Panc1 (cell line): ENCODE measurements around the gene KIAA0408. TPM values are rescaled to one million over a fixed set of nuclear protein-coding genes. Genes with fewer than 3 reads are reported as not detected.

Experiments used
- ATAC-seq: fragments of 200-7000 bp; cut with Tn5 transposase; 2 replicates; pipeline ENCODE4 v1.9.1; 2020; ENCODE audit warnings: mild to moderate bottlenecking, moderate library complexity
- BruUV-seq: library from RNA; stranded (reverse); fragments of 400-500 nt; replicated peaks from 2 replicates; lab custom pipeline; 2021; lab: Mats Ljungman, UMichigan
- CTCF ChIA-PET: fragments of 300-600 bp; sonication (Branson Sonifier 250); formaldehyde crosslinking; loops from one replicate; lab custom pipeline; 2022; ENCODE audit warnings: antibody characterized with exemption; lab: Charles Lee
- POLR2A ChIA-PET: fragments of 300-600 bp; sonication (Branson Sonifier 250); formaldehyde crosslinking; loops from one replicate; lab custom pipeline; 2022; ENCODE audit warnings: antibody characterized with exemption; lab: Charles Lee
- DNase-seq: peaks from one replicate; pipeline ENCODE4 v3.0.0-alpha.2; 2010; ENCODE audit warnings: low read depth, low spot score
- H3K27ac ChIP-seq: 2 replicates; pipeline ENCODE4 v1.5.1; 2011; ENCODE audit warnings: mild to moderate bottlenecking, low read length, inconsistent platforms
- H3K27me3 ChIP-seq: fragments of 200-500 bp; sonication (Bioruptor generic); 2 replicates; pipeline ENCODE4 v1.6.0; 2014; ENCODE audit warnings: low read length, inconsistent platforms; ENCODE audit not compliant: control insufficient read depth, insufficient read depth
- H3K36me3 ChIP-seq: fragments of 200-500 bp; sonication (Bioruptor generic); 2 replicates; pipeline ENCODE4 v1.5.1; 2014; ENCODE audit warnings: inconsistent platforms, mild to moderate bottlenecking, low read length, moderate library complexity; ENCODE audit not compliant: control insufficient read depth, insufficient read depth
- H3K4me1 ChIP-seq: 2 replicates; pipeline ENCODE4 v1.5.1; 2011; ENCODE audit warnings: inconsistent platforms, mild to moderate bottlenecking, low read length, moderate library complexity; ENCODE audit not compliant: control insufficient read depth, insufficient read depth
- H3K4me3 ChIP-seq, 2 experiments: 2 replicates each; pipeline ENCODE4 v1.5.1; 2011 to 2012; ENCODE audit warnings: low read depth in 2 of 2, low read length in 2 of 2, mild to moderate bottlenecking in 2 of 2, inconsistent platforms in 1 of 2, moderate library complexity in 1 of 2
- H3K9me3 ChIP-seq: fragments of 200-500 bp; sonication (Bioruptor generic); 2 replicates; pipeline ENCODE4 v1.5.1; 2014; ENCODE audit warnings: low read depth, mild to moderate bottlenecking, inconsistent platforms, low read length, moderate library complexity; ENCODE audit not compliant: control insufficient read depth, insufficient read depth
- POLR2AphosphoS5 ChIP-seq: IDR thresholded peaks from 2 replicates; pipeline ENCODE4 v1.6.1; 2012; ENCODE audit warnings: mild to moderate bottlenecking, low read depth, low read length, moderate library complexity
- SIN3A ChIP-seq: IDR thresholded peaks from 2 replicates; pipeline ENCODE4 v1.6.1; 2012; ENCODE audit warnings: low read depth, mild to moderate bottlenecking, low read length, moderate library complexity, borderline replicate concordance; ENCODE audit not compliant: insufficient read depth
- TCF7L2 ChIP-seq: IDR thresholded peaks from 2 replicates; pipeline ENCODE4 v1.6.1; 2011; ENCODE audit warnings: mild to moderate bottlenecking, low read depth, low read length, inconsistent platforms
- in situ Hi-C: cut with HindIII; loops from 2 replicates; pipeline ENCODE4 v1.10.0; 2016; ENCODE audit warnings: low sequenced_read_pairs, low pct_unique_long_range_greater_than_20kb
- intact Hi-C: fragments of 100-400 bp; cut with micrococcal nuclease; formaldehyde crosslinking; loops from one replicate; pipeline ENCODE4 v1.10.0; 2022; ENCODE audit not compliant: unreplicated experiment
- total RNA-seq: library from RNA; stranded (reverse); gene quantifications from one replicate; pipeline ENCODE4 v1.2.1, GENCODE V29; 2021; ENCODE audit not compliant: unreplicated experiment
- TF ChIP-seq, protein P1 (sequence below), 2 experiments: IDR thresholded peaks; 2 replicates each; pipeline ENCODE4 v1.6.1; 2011 to 2012; ENCODE audit warnings: low read depth in 2 of 2, control low read depth in 1 of 2, low read length in 1 of 2, mild to moderate bottlenecking in 1 of 2, moderate library complexity in 1 of 2; ENCODE audit not compliant: insufficient read depth in 1 of 2
- TF ChIP-seq, protein P2 (sequence below): fragments of 450-650 bp; IDR thresholded peaks from 2 replicates; pipeline ENCODE4 v1.5.1; 2017; ENCODE audit warnings: mild to moderate bottlenecking

Gene KIAA0408
- total RNA-seq, 1 experiment from 2014 or later: 0.90 TPM

DNA sequence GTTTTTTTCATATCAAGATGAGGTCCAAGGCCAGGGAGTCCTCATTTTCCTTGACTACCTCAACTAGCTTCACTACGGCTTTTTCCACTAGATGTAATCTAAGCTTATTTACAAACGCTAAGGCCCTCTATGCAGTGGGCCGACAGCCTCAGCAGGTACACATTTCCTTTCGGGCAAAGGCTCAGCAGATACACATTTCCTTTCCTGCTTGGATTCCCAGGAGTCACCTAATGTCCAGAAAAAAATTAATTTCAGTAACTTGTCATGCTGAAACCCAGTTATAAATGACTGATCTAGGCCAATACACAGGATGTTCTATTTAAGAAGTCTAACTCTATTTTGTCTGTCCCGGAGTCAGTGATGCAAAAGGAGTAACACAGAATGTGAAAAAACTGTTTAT lies 7.2 kb upstream of the KIAA0408 start:
- no peaks in the 10 kb centered on the region for H3K36me3 ChIP-seq
- no peaks in the 10 kb centered on the region for H3K4me1 ChIP-seq
- ATAC-seq (no peak), DNase-seq (no peak)
- CTCF ChIA-PET: interaction anchor here (0.7 to 1.3 kb wide), 3 partner anchors 36 to 615 kb away, joined by 3 to 10 read pairs (median 8); no protein-coding TSS in a partner anchor
- intact Hi-C loops (loop anchor here (10.0 kb wide), 1 partner anchor 178 kb away; no protein-coding TSS in a partner anchor), in situ Hi-C loops (no loop called here)
- no peak overlapping the region for H3K27ac ChIP-seq
- no TSS peak for BruUV-seq
- TF ChIP-seq, protein P1, sequence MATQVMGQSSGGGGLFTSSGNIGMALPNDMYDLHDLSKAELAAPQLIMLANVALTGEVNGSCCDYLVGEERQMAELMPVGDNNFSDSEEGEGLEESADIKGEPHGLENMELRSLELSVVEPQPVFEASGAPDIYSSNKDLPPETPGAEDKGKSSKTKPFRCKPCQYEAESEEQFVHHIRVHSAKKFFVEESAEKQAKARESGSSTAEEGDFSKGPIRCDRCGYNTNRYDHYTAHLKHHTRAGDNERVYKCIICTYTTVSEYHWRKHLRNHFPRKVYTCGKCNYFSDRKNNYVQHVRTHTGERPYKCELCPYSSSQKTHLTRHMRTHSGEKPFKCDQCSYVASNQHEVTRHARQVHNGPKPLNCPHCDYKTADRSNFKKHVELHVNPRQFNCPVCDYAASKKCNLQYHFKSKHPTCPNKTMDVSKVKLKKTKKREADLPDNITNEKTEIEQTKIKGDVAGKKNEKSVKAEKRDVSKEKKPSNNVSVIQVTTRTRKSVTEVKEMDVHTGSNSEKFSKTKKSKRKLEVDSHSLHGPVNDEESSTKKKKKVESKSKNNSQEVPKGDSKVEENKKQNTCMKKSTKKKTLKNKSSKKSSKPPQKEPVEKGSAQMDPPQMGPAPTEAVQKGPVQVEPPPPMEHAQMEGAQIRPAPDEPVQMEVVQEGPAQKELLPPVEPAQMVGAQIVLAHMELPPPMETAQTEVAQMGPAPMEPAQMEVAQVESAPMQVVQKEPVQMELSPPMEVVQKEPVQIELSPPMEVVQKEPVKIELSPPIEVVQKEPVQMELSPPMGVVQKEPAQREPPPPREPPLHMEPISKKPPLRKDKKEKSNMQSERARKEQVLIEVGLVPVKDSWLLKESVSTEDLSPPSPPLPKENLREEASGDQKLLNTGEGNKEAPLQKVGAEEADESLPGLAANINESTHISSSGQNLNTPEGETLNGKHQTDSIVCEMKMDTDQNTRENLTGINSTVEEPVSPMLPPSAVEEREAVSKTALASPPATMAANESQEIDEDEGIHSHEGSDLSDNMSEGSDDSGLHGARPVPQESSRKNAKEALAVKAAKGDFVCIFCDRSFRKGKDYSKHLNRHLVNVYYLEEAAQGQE (IDR thresholded peaks at IDR 0.05; ENCODE audit: insufficient read depth in 1 of 2, low read depth in 2 of 2, low read length in 1 of 2): no peak
- TF ChIP-seq, protein P2, sequence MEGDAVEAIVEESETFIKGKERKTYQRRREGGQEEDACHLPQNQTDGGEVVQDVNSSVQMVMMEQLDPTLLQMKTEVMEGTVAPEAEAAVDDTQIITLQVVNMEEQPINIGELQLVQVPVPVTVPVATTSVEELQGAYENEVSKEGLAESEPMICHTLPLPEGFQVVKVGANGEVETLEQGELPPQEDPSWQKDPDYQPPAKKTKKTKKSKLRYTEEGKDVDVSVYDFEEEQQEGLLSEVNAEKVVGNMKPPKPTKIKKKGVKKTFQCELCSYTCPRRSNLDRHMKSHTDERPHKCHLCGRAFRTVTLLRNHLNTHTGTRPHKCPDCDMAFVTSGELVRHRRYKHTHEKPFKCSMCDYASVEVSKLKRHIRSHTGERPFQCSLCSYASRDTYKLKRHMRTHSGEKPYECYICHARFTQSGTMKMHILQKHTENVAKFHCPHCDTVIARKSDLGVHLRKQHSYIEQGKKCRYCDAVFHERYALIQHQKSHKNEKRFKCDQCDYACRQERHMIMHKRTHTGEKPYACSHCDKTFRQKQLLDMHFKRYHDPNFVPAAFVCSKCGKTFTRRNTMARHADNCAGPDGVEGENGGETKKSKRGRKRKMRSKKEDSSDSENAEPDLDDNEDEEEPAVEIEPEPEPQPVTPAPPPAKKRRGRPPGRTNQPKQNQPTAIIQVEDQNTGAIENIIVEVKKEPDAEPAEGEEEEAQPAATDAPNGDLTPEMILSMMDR: no peak
- no peak for TF ChIP-seq SIN3A
- TF ChIP-seq TCF7L2: no peak
- no peak for TF ChIP-seq POLR2AphosphoS5
- H3K9me3 ChIP-seq: no peaks in the 10 kb centered on the region
- H3K4me3 ChIP-seq: no peak overlapping the region
- H3K27me3 ChIP-seq: no peaks in the 10 kb centered on the region
- POLR2A ChIA-PET: no interaction called here

DNA sequence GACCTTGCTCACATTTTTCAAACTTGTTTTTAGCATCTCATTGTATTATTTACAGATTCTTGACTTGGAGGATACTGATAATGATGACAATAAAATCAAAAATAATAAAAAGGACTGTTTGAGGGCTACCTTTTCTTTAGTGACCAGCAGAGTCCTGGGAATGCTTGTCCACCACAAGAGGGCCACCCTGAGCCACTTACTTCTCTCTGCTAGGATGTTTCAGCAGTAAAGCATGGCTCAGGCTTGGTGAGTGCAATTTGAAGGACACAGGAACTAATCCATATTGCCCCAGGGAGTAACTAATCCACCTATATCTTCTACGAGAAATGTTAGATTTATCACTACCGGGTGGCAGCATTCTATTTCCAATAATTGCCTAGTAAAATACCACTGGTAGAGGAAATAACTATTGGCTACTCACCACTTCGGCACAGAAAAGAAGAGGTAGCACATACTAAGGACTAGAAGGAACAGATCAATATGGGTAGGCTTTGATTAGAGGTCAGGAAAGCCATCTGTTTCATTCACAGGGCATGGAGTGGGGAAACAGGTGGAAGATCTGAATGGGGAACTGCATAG lies 5.8 kb upstream of the KIAA0408 start:
- ATAC-seq (peak; percentile 96), DNase-seq (peak; percentile 52)
- intact Hi-C loops: loop anchor here (1.0 to 10.0 kb wide), 3 partner anchors 74 to 180 kb away; no protein-coding TSS in a partner anchor
- Histone ChIP-seq H3K4me3 (no peak overlapping the region), H3K9me3 (no peaks in the 10 kb centered on the region), H3K36me3 (no peaks in the 10 kb centered on the region), H3K27ac (no peak overlapping the region), H3K27me3 (no peaks in the 10 kb centered on the region), H3K4me1 (no peaks in the 10 kb centered on the region)
- ChIA-PET CTCF (no interaction called here), POLR2A (no interaction called here)
- no peak for TF ChIP-seq SIN3A
- TF ChIP-seq, protein P2: peak; percentile 92
- in situ Hi-C loops: no loop called here
- BruUV-seq: no TSS peak
